Hematopoietic multipotent progenitor cell treated with erythropoietin and hydrocortisone succinate and interleukin-3 and kit ligand, for 4 days (in vitro differentiated cells): ENCODE data around the gene NEB.
"Not testable (repeated sequence)": the region's sequence is repeated elsewhere in the genome, so short reads cannot be mapped to it uniquely, and the experiment has no call there.

Source experiments
- DNase-seq: peaks from one replicate; pipeline ENCODE4 v3.0.0-alpha.2; 2015

NEB gene

GRCh38 chr2:151644580-151644979 is 89.7 kb downstream of the NEB start:
- DNase-seq: no peak

- not testable (repeated sequence) for DNase-seq
Measured at GRCh38 chr2:151641895-151642294, 92.4 kb downstream of the NEB start.

DNA sequence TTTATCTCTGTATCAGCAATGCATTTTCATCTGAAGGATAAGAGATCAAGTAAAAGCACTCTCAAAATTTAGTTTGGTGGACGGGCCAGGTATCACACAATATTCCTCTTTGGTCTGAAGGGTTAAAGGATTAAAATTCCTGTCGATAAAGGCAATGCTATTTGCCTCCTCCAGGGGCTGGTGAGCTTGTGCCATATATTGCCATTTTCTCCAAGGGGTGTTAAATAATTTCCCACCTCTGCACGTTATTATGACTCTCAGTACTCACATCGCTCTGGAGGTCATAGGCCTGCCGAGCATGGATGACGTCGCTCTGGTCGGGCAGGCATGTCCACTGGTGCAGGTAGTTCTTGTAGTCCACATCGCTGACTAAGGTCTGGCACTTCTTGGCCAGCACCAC is 94.2 kb downstream of the NEB start:
- DNase-seq: no peak

GRCh38 chr2:151638990-151639389 is 95.3 kb downstream of the NEB start:
- no peak for DNase-seq

DNA sequence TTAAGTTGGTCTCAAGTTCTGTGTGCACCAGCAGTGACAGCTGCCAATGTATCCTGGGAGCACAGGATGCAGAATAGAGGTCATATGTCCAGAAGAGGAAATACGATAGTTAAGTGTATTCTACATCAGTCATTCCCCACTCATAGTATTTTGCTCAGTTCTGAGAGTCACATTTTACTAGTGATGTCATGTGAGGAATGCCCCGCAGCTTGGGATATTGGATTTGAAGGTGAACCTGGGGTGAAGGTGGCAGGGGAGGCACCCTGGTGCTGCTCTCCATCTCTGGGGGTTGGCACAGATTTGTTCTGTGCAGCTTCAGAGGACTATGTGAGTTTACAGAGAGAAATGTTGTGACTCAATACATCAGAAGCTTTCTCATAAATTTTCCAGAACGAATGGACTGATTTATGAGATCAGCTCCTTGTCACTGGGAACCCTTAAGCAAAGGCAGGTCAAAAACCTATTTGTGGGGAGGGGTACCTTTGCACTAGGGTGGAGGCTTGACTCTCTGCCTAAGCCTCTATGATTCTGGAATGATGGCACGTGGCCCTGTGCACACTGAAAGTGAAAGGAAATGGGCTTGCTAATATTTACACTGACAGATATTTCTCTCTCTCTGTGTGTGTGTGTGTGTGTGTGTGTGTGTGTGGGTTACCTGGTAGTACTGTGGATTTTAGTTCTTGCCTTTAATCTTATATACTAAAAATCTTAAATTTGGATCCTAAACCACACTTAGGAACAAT is 95.9 kb downstream of the NEB start:
- no peak for DNase-seq

- DNase-seq: peak; percentile 79
Measured at GRCh38 chr2:151637271-151637781, 97.0 kb downstream of the NEB start.

DNA sequence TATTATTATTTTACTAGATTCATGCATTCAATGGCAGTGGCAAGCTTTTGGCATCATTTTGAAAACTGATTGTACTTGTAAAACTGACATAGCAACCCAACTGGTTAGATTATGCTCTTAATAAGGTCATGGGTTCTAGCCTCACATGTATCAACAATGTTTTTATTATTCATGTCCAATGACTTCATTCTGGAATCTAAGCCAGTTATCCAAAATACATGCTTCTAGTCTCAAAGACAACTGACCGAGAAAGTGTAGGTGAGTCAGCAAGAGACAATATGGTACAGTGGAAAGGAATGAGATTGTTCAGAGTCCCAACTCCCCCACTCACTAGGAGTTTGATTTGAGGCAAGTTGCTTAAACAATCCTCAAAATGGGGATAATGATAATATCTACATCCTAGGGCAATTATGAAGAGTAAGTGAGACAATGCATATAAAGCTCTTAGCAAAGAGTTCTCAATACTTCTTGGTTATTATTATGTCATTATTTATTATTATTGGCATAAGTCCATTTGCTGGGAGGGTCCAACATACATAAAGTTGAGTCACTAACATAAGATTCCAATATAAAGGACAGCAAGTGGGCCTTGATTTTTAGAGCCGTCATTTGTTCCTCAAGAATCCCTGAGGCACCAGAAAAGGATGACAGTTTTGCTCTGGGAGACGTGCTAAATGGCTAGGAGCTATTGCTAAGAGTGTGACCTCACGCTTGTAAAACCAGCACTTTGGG is 99.4 kb downstream of the NEB start:
- no peak for DNase-seq

GRCh38 chr2:151632993-151633565 is 101.2 kb downstream of the NEB start:
- DNase-seq: peak; percentile 56

DNA sequence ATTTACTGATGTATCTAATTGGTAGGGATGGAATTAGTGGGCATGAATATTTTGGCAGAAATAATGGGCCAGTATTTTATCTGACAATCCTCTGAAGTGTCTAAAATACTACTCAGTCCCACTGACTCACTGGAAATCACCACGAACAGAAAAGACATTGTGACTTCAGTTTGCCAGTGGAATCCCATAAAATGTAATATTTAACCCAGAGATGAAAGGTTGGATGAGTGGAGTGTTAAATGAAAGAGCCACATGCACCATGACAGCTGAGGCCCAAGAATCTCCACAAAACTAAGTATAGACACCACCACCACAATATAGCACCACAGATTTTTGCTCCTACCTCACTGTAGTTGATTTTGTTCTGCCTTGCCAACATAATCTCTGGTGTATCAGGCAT is 103.9 kb downstream of the NEB start:
- no peak for DNase-seq

- DNase-seq: no peak
Measured at GRCh38 chr2:151627353-151627752, 106.9 kb downstream of the NEB start.

DNA sequence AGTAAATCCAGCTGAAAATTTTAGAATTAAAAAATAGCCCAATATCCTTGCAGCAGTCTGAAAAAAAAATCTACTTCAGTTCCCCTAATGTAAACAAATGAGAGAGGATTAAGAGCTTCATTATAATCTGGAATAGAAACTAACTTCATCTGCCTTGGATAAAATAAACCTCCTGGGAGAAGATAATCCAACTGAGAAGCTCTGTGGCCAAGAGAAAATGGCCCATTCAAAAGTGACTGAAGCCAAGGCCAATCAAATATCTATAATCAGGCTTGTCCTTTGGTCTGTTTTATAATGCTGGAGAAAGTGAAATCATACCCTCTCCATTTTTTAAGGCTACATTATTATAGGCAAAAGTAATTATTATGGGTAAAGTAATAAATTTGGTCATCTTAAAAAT is 110.0 kb downstream of the NEB start:
- DNase-seq: no peak

GRCh38 chr2:151623631-151624030 is 110.6 kb downstream of the NEB start:
- DNase-seq: no peak

GRCh38 chr2:151620761-151621160 is 113.5 kb downstream of the NEB start:
- no peak for DNase-seq

DNA sequence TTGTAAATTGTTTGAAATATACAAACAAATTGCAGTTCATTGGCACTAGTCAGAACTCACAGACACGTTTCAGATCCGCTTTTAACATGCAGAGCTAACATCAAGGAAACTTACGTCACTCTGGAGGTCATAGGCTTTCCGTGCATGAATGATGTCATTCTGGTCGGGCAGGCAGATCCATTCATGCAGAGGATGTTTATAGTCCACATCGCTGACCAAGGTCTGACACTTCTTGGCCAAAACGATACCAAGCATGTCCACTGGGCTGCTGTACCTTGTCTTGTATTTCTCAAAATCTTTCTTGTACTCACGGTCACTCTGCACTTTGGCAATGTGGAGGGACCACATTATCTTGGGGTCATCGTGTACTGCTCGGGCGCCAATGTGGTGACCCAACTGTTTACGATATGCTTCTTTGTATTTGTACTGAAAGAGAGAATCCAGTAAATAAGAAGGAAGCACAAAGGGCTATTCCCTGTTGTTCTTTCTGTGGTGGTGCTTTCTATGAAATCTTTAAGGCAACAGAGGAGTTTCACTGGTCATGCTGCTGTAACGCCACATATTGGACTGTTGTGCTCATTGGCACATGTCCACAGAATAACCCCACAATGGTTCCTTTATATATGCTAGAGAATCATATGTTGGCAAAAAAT is 114.8 kb downstream of the NEB start:
- DNase-seq: no peak

- no peak for DNase-seq
Measured at GRCh38 chr2:151616760-151617339, 117.4 kb downstream of the NEB start.

DNA sequence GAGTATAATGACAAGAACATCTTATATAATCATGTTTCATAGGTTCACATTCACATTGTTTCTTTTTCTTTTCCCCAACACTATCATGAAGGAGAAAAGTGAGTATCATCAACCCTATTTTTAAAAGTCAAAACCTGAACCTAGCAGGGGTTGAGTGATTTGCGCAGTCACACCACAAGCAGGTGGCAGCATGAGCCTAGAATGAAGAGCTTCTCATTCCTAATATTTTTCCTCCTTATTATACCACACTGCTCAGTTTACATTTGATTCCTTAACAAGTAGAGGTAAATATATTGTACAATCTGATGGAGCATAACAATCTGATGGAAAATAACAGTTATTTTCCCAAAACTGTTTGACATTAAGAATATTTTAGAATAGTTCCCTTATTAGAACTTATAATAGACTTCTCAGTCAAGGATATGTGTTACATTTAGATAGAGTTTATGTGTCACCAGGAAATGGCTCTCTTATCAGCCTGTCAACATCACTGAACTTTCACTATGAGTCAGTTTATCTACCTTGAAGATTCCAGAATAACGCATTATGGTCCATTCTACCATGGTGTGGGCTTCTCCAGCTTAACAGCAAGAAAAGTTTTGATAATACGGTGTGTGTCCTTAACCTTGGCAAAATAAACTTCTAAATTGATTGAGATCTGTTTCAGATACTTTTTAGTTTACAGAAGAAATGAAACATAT is 119.5 kb downstream of the NEB start:
- DNase-seq: no peak

- no peak for DNase-seq
Measured at GRCh38 chr2:151614159-151614558, 120.1 kb downstream of the NEB start.

GRCh38 chr2:151611351-151611750 is 122.9 kb downstream of the NEB start:
- no peak for DNase-seq

- DNase-seq: no peak
Measured at GRCh38 chr2:151610310-151610709, 124.0 kb downstream of the NEB start.

- no peak for DNase-seq
Measured at GRCh38 chr2:151609705-151610104, 124.6 kb downstream of the NEB start.

- DNase-seq: not testable (repeated sequence)
Measured at GRCh38 chr2:151607459-151608424, 126.5 kb downstream of the NEB start.
